ENCODE results near the gene EPM2AIP1.

The EPM2AIP1 gene

DNA sequence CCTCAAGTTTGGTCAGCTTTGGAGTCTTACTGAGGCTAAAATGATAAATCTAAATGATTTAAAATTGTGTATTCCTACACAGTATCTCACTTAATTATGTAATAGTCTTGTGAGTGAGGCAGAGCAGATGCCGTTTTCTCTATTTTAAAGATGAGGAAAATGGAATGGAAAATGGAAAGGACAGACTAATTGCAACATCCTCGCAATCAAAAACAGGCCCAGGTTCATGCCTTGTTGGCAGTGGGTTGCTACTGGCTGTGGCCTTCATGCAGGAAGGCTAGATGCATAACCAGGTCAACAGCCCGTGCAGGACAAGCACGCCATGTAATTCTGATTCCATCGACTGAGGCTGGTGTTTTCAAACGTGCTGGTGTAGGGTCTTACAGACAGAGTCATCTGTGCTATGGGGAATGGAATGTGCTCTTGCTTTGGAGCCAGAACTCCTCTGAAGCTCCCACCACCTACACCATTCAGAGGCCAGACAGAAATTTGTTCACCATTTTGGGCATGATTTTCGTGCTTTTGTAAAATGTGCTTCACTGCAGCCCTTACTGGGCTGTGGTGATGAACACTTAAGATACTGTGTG lies 38.3 kb upstream of the EPM2AIP1 start:
- TF ChIP-seq CTCF (IDR thresholded peaks at IDR 0.05; ENCODE audit: control insufficient read depth, extremely low read depth, insufficient read depth), result no peak

DNA sequence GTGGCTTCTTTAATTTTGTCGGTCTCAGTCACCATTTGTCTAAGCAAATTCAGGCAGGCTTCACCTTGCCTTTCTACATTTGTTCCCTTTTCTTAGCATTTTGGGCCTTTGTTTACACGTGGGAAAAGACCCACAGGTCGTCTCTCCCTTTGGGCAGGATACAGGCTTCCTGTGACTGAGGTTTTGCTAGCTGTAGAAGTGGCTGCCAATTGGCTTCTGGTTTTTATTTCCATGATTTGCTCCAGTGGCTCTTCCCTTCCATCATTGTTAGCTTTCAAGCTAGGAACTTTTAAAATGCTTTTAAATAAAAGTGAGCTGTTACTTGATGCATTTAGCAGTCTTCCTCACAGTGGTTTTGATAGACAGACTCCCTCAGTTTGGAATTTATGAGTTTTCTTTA lies 37.7 kb upstream of the EPM2AIP1 start:
- TF ChIP-seq CTCF (IDR thresholded peaks at IDR 0.05; ENCODE audit: control insufficient read depth, extremely low read depth, insufficient read depth), result no peak
- DNase-seq (ENCODE audit: low read depth), result no peak
- H3K4me3 ChIP-seq (ENCODE audit: low read depth, low read length), result no peak overlapping the region

More for the DNA sequence above, 38.3 kb upstream of the EPM2AIP1 start:
- H3K4me3 ChIP-seq (ENCODE audit: low read depth, low read length), result no peak overlapping the region
- no peak for DNase-seq (ENCODE audit: low read depth)

- no peak for TF ChIP-seq CTCF (IDR thresholded peaks at IDR 0.05; ENCODE audit: control insufficient read depth, extremely low read depth, insufficient read depth)
- no peak overlapping the region for H3K4me3 ChIP-seq (ENCODE audit: low read depth, low read length)
- DNase-seq (ENCODE audit: low read depth), result no peak
Observed at GRCh38 chr3:37029516-37030163, 36.7 kb upstream of the EPM2AIP1 start.

- TF ChIP-seq CTCF (IDR thresholded peaks at IDR 0.05; ENCODE audit: control insufficient read depth, extremely low read depth, insufficient read depth), result no peak
- no peak for DNase-seq (ENCODE audit: low read depth)
- H3K4me3 ChIP-seq (ENCODE audit: low read depth, low read length), result no peak overlapping the region
Observed at GRCh38 chr3:37029111-37029510, 36.2 kb upstream of the EPM2AIP1 start.

GRCh38 chr3:37028329-37028728 lies 35.4 kb upstream of the EPM2AIP1 start:
- H3K4me3 ChIP-seq (ENCODE audit: low read depth, low read length), result no peak overlapping the region
- no peak for TF ChIP-seq CTCF (IDR thresholded peaks at IDR 0.05; ENCODE audit: control insufficient read depth, extremely low read depth, insufficient read depth)
- no peak for DNase-seq (ENCODE audit: low read depth)

DNA sequence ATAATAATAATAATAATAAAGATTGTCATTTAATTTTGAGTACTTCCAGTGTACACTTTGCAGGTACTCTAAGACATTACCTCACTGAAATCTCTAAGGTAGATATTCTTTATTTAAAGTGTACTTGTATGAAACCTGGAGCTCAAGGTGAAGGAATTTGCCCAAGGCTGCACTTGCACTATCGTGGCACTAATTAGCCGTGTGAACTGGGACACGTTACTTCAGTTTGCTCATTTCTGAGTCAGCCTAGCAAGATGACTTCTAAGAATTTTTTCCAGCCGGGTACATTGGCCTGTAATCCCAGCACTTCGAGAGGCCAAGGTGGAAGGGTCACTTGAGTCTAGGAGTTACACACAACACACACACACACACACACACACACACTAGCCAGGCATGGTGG lies 33.9 kb upstream of the EPM2AIP1 start:
- TF ChIP-seq CTCF (IDR thresholded peaks at IDR 0.05; ENCODE audit: control insufficient read depth, extremely low read depth, insufficient read depth), result no peak

More for the DNA sequence above, 33.9 kb upstream of the EPM2AIP1 start:
- H3K4me3 ChIP-seq (ENCODE audit: low read depth, low read length), result no peak overlapping the region
- no peak for DNase-seq (ENCODE audit: low read depth)

Data from LNCaP clone FGC (cell line).